Right atrium auricular region (tissue), 2 donors: Measurements from ENCODE around the gene IFNA2. TPM values are rescaled to one million over a fixed set of nuclear protein-coding genes. Genes with fewer than 3 reads are reported as not detected.
"Not testable (repeated sequence)": the region's sequence is repeated elsewhere in the genome, so short reads cannot be mapped to it uniquely, and the experiment has no call there.

ENCODE experiments used
- DNase-seq: peaks from one replicate; pipeline ENCODE4 v3.0.0-alpha.2; 2019; ENCODE audit warnings: low spot score
- H3K27ac ChIP-seq, 2 donors: fragments of 200-600 bp; sonication (generic); 1 replicate in 1 of 2; 2 replicates in 1 of 2; pipeline ENCODE4 v1.5.1; 2016 to 2019
- H3K27me3 ChIP-seq, 2 donors: fragments of 200-600 bp; sonication (generic); one replicate each; pipeline versions ENCODE4 v1.5.1 to v1.6.0; 2017 to 2019
- H3K36me3 ChIP-seq: fragments of 200-600 bp; sonication (generic); one replicate; pipeline ENCODE4 v1.5.1; 2016
- H3K4me1 ChIP-seq, 2 donors: fragments of 200-600 bp; sonication (generic); one replicate each; pipeline versions ENCODE4 v1.5.1 to v1.6.0; 2017 to 2019
- H3K4me3 ChIP-seq, 2 donors: fragments of 200-600 bp; sonication (generic); 1 replicate in 1 of 2; 2 replicates in 1 of 2; pipeline ENCODE4 v1.5.1; 2017 to 2019; ENCODE audit warnings: mild to moderate bottlenecking in 1 of 2, moderate library complexity in 1 of 2
- H3K9me3 ChIP-seq, 2 donors: fragments of 200-600 bp; sonication (generic); one replicate each; pipeline ENCODE4 v1.5.1; 2019
- total RNA-seq, 2 donors: library from RNA; depleted of rRNA; stranded (reverse); fragments of >200 nt; gene quantifications; one replicate each; pipeline ENCODE4 v1.1.0, GENCODE V29; 2016
- TF ChIP-seq, protein P1 (sequence below), 2 donors: fragments of 200-600 bp; sonication (generic); IDR thresholded peaks; one replicate each; pipeline ENCODE4 v1.5.1; 2019; ENCODE audit warnings: antibody characterized with exemption in 2 of 2

IFNA2 gene
- total RNA-seq, 2 donors from 2014 or later: not detected

- DNase-seq: no peak
- no peaks in the 10 kb centered on the region for H3K27me3 ChIP-seq
- no peaks in the 10 kb centered on the region for H3K9me3 ChIP-seq
- no peak overlapping the region for H3K27ac ChIP-seq
- H3K36me3 ChIP-seq: no peaks in the 10 kb centered on the region
- H3K4me1 ChIP-seq: peaks cover 0 to 8% of the 10 kb centered on the region in 2 donors
- H3K4me3 ChIP-seq: peak overlapping the region; percentile 40 to 47
- TF ChIP-seq, protein P1, sequence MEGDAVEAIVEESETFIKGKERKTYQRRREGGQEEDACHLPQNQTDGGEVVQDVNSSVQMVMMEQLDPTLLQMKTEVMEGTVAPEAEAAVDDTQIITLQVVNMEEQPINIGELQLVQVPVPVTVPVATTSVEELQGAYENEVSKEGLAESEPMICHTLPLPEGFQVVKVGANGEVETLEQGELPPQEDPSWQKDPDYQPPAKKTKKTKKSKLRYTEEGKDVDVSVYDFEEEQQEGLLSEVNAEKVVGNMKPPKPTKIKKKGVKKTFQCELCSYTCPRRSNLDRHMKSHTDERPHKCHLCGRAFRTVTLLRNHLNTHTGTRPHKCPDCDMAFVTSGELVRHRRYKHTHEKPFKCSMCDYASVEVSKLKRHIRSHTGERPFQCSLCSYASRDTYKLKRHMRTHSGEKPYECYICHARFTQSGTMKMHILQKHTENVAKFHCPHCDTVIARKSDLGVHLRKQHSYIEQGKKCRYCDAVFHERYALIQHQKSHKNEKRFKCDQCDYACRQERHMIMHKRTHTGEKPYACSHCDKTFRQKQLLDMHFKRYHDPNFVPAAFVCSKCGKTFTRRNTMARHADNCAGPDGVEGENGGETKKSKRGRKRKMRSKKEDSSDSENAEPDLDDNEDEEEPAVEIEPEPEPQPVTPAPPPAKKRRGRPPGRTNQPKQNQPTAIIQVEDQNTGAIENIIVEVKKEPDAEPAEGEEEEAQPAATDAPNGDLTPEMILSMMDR (IDR thresholded peaks at IDR 0.05): peak; percentile 66 to 86
Measured at GRCh38 chr9:21395778-21396717, 10.8 kb upstream of the IFNA2 start.

DNA sequence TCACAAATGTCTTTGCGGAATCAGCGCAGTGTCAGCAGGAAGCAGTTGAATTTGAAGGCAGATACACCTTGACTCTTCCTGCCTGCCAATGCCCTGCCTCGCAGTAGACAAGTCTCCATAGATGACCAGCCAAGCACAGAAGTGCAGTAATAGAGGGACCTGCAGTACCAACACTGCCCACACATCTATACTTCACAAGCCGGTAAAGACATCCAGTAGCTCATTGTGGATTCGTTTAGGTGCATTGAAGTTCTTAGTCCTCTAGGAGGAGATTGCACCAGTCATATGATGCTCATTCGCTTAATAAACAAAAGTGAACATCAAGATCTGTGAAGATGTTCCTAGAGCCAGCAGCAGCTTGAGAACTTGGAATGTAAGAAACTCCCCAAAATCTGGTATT, 7.1 kb upstream of the IFNA2 start:
- Histone ChIP-seq H3K36me3 (no peaks in the 10 kb centered on the region), H3K27ac (no peak overlapping the region), H3K9me3 (no peaks in the 10 kb centered on the region), H3K27me3 (no peaks in the 10 kb centered on the region), H3K4me1 (peaks cover 0 to 8% of the 10 kb centered on the region in 2 donors), H3K4me3 (no peak overlapping the region)
- no peak for DNase-seq
- TF ChIP-seq, protein P1 (IDR thresholded peaks at IDR 0.05): peak in 1 of 2 donors; percentile 40

- TF ChIP-seq, protein P1 (IDR thresholded peaks at IDR 0.05): no peak
- no peaks in the 10 kb centered on the region for H3K27me3 ChIP-seq
Measured at GRCh38 chr9:21383627-21384026, 1.6 kb downstream of the IFNA2 start.

GRCh38 chr9:21381448-21382339, 3.5 kb downstream of the IFNA2 start:
- H3K9me3 ChIP-seq: no peaks in the 10 kb centered on the region
- no peaks in the 10 kb centered on the region for H3K36me3 ChIP-seq
- no peaks in the 10 kb centered on the region for H3K27me3 ChIP-seq
- no peak overlapping the region for H3K27ac ChIP-seq
- H3K4me3 ChIP-seq: no peak overlapping the region
- H3K4me1 ChIP-seq: no peaks in the 10 kb centered on the region
- DNase-seq: no peak
- TF ChIP-seq, protein P1 (IDR thresholded peaks at IDR 0.05): no peak

More at GRCh38 chr9:21383627-21384026, 1.6 kb downstream of the IFNA2 start:
- H3K4me3 ChIP-seq: no peak overlapping the region
- no peaks in the 10 kb centered on the region for H3K9me3 ChIP-seq
- no peaks in the 10 kb centered on the region for H3K36me3 ChIP-seq
- no peaks in the 10 kb centered on the region for H3K4me1 ChIP-seq
- H3K27ac ChIP-seq: no peak overlapping the region
- DNase-seq: no peak

DNA sequence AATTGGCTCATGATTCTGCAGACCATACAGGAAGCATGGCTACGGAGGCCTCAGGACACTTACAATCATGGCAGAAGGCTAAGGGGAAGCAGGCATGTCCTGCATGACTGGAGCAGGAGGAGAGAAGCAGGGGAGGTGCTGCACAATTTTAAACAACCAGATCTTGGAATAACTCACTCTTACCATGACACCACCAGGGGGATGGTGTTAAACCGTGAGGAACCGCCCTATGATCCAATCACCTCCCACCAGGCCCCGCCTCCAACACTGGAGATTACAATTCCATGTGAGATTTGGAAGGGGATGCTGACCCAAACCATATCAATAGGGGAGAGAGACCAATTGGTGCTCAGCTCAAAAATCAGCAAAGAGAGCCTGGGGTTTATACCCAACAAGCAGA, 13.7 kb downstream of the IFNA2 start:
- not testable (repeated sequence) for H3K27me3 ChIP-seq, DNase-seq

DNA sequence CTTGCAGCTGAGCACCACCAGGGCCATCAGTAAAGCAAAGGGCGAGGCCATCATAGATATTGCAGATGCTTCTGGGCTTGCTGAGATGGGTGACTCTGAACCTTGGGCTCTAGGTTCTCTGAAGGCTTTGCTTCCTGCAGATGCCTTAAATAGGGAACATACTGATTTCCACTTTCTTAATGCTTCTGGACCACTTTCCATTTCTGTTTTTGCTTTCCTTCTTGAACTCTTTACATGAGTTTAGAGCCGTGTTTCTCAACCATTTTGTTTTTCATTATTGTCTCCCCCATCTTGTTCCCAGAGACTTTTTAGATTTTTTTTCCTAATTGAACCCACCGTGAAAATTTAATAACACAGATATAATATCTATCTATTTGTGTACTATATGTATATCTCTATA, 17.2 kb downstream of the IFNA2 start, which contains the start of gene IFNA13:
TSS of gene IFNA13 (minus strand) at position 101 of the 400 bp plus-strand sequence. CDS start at position 54, 47 bp downstream.
- TF ChIP-seq, protein P1 (IDR thresholded peaks at IDR 0.05): no peak
- Histone ChIP-seq H3K4me1 (no peaks in the 10 kb centered on the region), H3K27ac (no peak within 1 kb of the TSS), H3K4me3 (no peak within 1 kb of the TSS), H3K9me3 (no peaks in the 10 kb centered on the region), H3K36me3 (no peaks in the 10 kb centered on the region), H3K27me3 (no peaks in the 10 kb centered on the region)
- no peak for DNase-seq

More for the DNA sequence above, 13.7 kb downstream of the IFNA2 start:
- H3K4me3 ChIP-seq, H3K9me3 ChIP-seq, H3K27ac ChIP-seq, H3K36me3 ChIP-seq, H3K4me1 ChIP-seq: not testable (repeated sequence)

- H3K27ac ChIP-seq, H3K4me3 ChIP-seq, DNase-seq, H3K36me3 ChIP-seq, H3K9me3 ChIP-seq, H3K27me3 ChIP-seq, H3K4me1 ChIP-seq: not testable (repeated sequence)
Measured at GRCh38 chr9:21367169-21367568, 18.0 kb downstream of the IFNA2 start.
